T-helper 2 cell treated with Interferon-gamma antibody and Interleukin-4, amounts not matched to agents 5 μg/mL and 100 μg/mL, for 36 hours (primary cell): ENCODE measurements around the gene DCC.

ENCODE experiments used
- DNase-seq: peaks from one replicate; pipeline ENCODE4 v3.0.0; 2021; ENCODE audit warnings: low spot score
- H3K27ac Mint-ChIP-seq: one replicate; pipeline ENCODE4 v1.8.0; 2021; ENCODE audit warnings: mild to moderate bottlenecking, mixed read lengths
- H3K27me3 Mint-ChIP-seq: one replicate; pipeline ENCODE4 v1.8.0; 2021; ENCODE audit warnings: low read depth, mixed read lengths
- H3K36me3 Mint-ChIP-seq: one replicate; pipeline ENCODE4 v1.8.0; 2021; ENCODE audit warnings: low read depth, mixed read lengths
- H3K4me1 Mint-ChIP-seq: one replicate; pipeline ENCODE4 v1.8.0; 2021; ENCODE audit warnings: low read depth, mixed read lengths
- H3K4me3 Mint-ChIP-seq: one replicate; pipeline ENCODE4 v1.8.0; 2022; ENCODE audit warnings: mild to moderate bottlenecking, moderate library complexity, mixed read lengths
- H3K9me3 Mint-ChIP-seq: one replicate; pipeline ENCODE4 v1.8.0; 2021; ENCODE audit warnings: mixed read lengths

DCC gene

GRCh38 chr18:52582516-52582915 lies 242.5 kb downstream of the DCC start:
- no peak overlapping the region for H3K27ac Mint-ChIP-seq
- H3K9me3 Mint-ChIP-seq: peaks cover 31% of the 10 kb centered on the region
- no peak overlapping the region for H3K4me3 Mint-ChIP-seq
- no peaks in the 10 kb centered on the region for H3K27me3 Mint-ChIP-seq
- H3K36me3 Mint-ChIP-seq: no peaks in the 10 kb centered on the region
- H3K4me1 Mint-ChIP-seq: no peaks in the 10 kb centered on the region
- no peak for DNase-seq

GRCh38 chr18:52588931-52589330 lies 248.9 kb downstream of the DCC start:
- no peaks in the 10 kb centered on the region for H3K4me1 Mint-ChIP-seq
- no peaks in the 10 kb centered on the region for H3K27me3 Mint-ChIP-seq
- no peaks in the 10 kb centered on the region for H3K36me3 Mint-ChIP-seq
- no peak overlapping the region for H3K4me3 Mint-ChIP-seq
- no peak for DNase-seq
- no peak overlapping the region for H3K27ac Mint-ChIP-seq
- peaks cover 27% of the 10 kb centered on the region for H3K9me3 Mint-ChIP-seq

GRCh38 chr18:52596748-52597435 lies 256.9 kb downstream of the DCC start:
- Mint-ChIP-seq H3K27ac (no peak overlapping the region), H3K27me3 (no peaks in the 10 kb centered on the region), H3K4me1 (no peaks in the 10 kb centered on the region), H3K4me3 (no peak overlapping the region), H3K9me3 (peaks cover 15% of the 10 kb centered on the region), H3K36me3 (no peaks in the 10 kb centered on the region)
- no peak for DNase-seq

- Mint-ChIP-seq H3K9me3 (peaks cover 6% of the 10 kb centered on the region), H3K36me3 (no peaks in the 10 kb centered on the region), H3K27me3 (no peaks in the 10 kb centered on the region), H3K27ac (no peak overlapping the region), H3K4me3 (no peak overlapping the region), H3K4me1 (no peaks in the 10 kb centered on the region)
- DNase-seq: no peak
Measured at GRCh38 chr18:52598921-52599320, 258.9 kb downstream of the DCC start.

GRCh38 chr18:52602820-52603219 lies 262.8 kb downstream of the DCC start:
- H3K9me3 Mint-ChIP-seq: peaks cover 6% of the 10 kb centered on the region
- H3K4me1 Mint-ChIP-seq: no peaks in the 10 kb centered on the region
- DNase-seq: no peak
- no peaks in the 10 kb centered on the region for H3K27me3 Mint-ChIP-seq
- no peaks in the 10 kb centered on the region for H3K36me3 Mint-ChIP-seq
- H3K27ac Mint-ChIP-seq: no peak overlapping the region
- H3K4me3 Mint-ChIP-seq: no peak overlapping the region

GRCh38 chr18:52605345-52605744 lies 265.3 kb downstream of the DCC start:
- no peak for DNase-seq
- Mint-ChIP-seq H3K4me3 (no peak overlapping the region), H3K36me3 (no peaks in the 10 kb centered on the region), H3K9me3 (peaks cover 6% of the 10 kb centered on the region), H3K27me3 (no peaks in the 10 kb centered on the region), H3K4me1 (no peaks in the 10 kb centered on the region), H3K27ac (no peak overlapping the region)

GRCh38 chr18:52607985-52608384 lies 268.0 kb downstream of the DCC start:
- Mint-ChIP-seq H3K4me1 (no peaks in the 10 kb centered on the region), H3K27ac (no peak overlapping the region), H3K36me3 (no peaks in the 10 kb centered on the region), H3K9me3 (peaks cover 6% of the 10 kb centered on the region), H3K27me3 (no peaks in the 10 kb centered on the region), H3K4me3 (no peak overlapping the region)
- no peak for DNase-seq

- Mint-ChIP-seq H3K4me1 (no peaks in the 10 kb centered on the region), H3K27ac (no peak overlapping the region), H3K9me3 (peaks cover 6% of the 10 kb centered on the region), H3K36me3 (no peaks in the 10 kb centered on the region), H3K4me3 (no peak overlapping the region), H3K27me3 (no peaks in the 10 kb centered on the region)
- no peak for DNase-seq
Measured at GRCh38 chr18:52610451-52611115, 270.6 kb downstream of the DCC start.

GRCh38 chr18:52612406-52612805 lies 272.4 kb downstream of the DCC start:
- no peaks in the 10 kb centered on the region for H3K9me3 Mint-ChIP-seq
- no peaks in the 10 kb centered on the region for H3K27me3 Mint-ChIP-seq
- no peaks in the 10 kb centered on the region for H3K36me3 Mint-ChIP-seq
- no peak overlapping the region for H3K4me3 Mint-ChIP-seq
- H3K27ac Mint-ChIP-seq: no peak overlapping the region
- no peaks in the 10 kb centered on the region for H3K4me1 Mint-ChIP-seq
- DNase-seq: no peak

- no peaks in the 10 kb centered on the region for H3K36me3 Mint-ChIP-seq
- no peaks in the 10 kb centered on the region for H3K4me1 Mint-ChIP-seq
- H3K27me3 Mint-ChIP-seq: no peaks in the 10 kb centered on the region
- DNase-seq: no peak
- H3K4me3 Mint-ChIP-seq: no peak overlapping the region
- H3K27ac Mint-ChIP-seq: no peak overlapping the region
- H3K9me3 Mint-ChIP-seq: no peaks in the 10 kb centered on the region
Measured at GRCh38 chr18:52615321-52615720, 275.3 kb downstream of the DCC start.

GRCh38 chr18:52615943-52616342 lies 275.9 kb downstream of the DCC start:
- no peak for DNase-seq
- no peak overlapping the region for H3K27ac Mint-ChIP-seq
- no peak overlapping the region for H3K4me3 Mint-ChIP-seq
- H3K36me3 Mint-ChIP-seq: no peaks in the 10 kb centered on the region
- no peaks in the 10 kb centered on the region for H3K27me3 Mint-ChIP-seq
- H3K4me1 Mint-ChIP-seq: no peaks in the 10 kb centered on the region
- H3K9me3 Mint-ChIP-seq: no peaks in the 10 kb centered on the region

- DNase-seq: no peak
- no peaks in the 10 kb centered on the region for H3K9me3 Mint-ChIP-seq
- no peak overlapping the region for H3K27ac Mint-ChIP-seq
- no peak overlapping the region for H3K4me3 Mint-ChIP-seq
- H3K27me3 Mint-ChIP-seq: no peaks in the 10 kb centered on the region
- H3K4me1 Mint-ChIP-seq: no peaks in the 10 kb centered on the region
- no peaks in the 10 kb centered on the region for H3K36me3 Mint-ChIP-seq
Measured at GRCh38 chr18:52617931-52618330, 277.9 kb downstream of the DCC start.

GRCh38 chr18:52620926-52621439 lies 281.0 kb downstream of the DCC start:
- Mint-ChIP-seq H3K36me3 (no peaks in the 10 kb centered on the region), H3K4me1 (no peaks in the 10 kb centered on the region), H3K4me3 (no peak overlapping the region), H3K9me3 (no peaks in the 10 kb centered on the region), H3K27ac (no peak overlapping the region), H3K27me3 (no peaks in the 10 kb centered on the region)
- no peak for DNase-seq

GRCh38 chr18:52624702-52625101 lies 284.7 kb downstream of the DCC start:
- no peaks in the 10 kb centered on the region for H3K27me3 Mint-ChIP-seq
- no peaks in the 10 kb centered on the region for H3K4me1 Mint-ChIP-seq
- peaks cover 5% of the 10 kb centered on the region for H3K9me3 Mint-ChIP-seq
- no peak for DNase-seq
- H3K27ac Mint-ChIP-seq: no peak overlapping the region
- no peaks in the 10 kb centered on the region for H3K36me3 Mint-ChIP-seq
- no peak overlapping the region for H3K4me3 Mint-ChIP-seq
